Activated naive CD4-positive, alpha-beta T cell treated with anti-CD3 and anti-CD28 coated beads, Interleukin-2, amount 10 ng/mL, durations not matched to agents 7 days and 5 days (primary cell): ENCODE results near the gene DENND2A.
"Not testable (repeated sequence)": the region's sequence is repeated elsewhere in the genome, so short reads cannot be mapped to it uniquely, and the experiment has no call there.

Experiments used
- CTCF ChIA-PET: fragments of 350-600 bp; sonication (Branson Sonifier 250); formaldehyde crosslinking; loops from one replicate; lab custom pipeline; 2021; ENCODE audit warnings: antibody characterized with exemption; lab: Charles Lee
- DNase-seq: peaks from one replicate; pipeline ENCODE4 v3.0.0-alpha.2; 2020
- H3K27ac Mint-ChIP-seq: one replicate; pipeline ENCODE4 v1.8.0; 2021; ENCODE audit warnings: mild to moderate bottlenecking, moderate library complexity, mixed read lengths
- H3K27me3 Mint-ChIP-seq: one replicate; pipeline ENCODE4 v1.8.0; 2021; ENCODE audit warnings: mild to moderate bottlenecking, mixed read lengths
- H3K36me3 Mint-ChIP-seq: one replicate; pipeline ENCODE4 v1.8.0; 2021; ENCODE audit warnings: mixed read lengths
- H3K4me1 Mint-ChIP-seq: one replicate; pipeline ENCODE4 v1.8.0; 2021; ENCODE audit warnings: mixed read lengths
- H3K4me3 Mint-ChIP-seq: one replicate; pipeline ENCODE4 v1.8.0; 2021; ENCODE audit warnings: mild to moderate bottlenecking, moderate library complexity, mixed read lengths
- H3K9me3 Mint-ChIP-seq: one replicate; pipeline ENCODE4 v1.8.0; 2021; ENCODE audit warnings: mixed read lengths

The DENND2A gene

DNA sequence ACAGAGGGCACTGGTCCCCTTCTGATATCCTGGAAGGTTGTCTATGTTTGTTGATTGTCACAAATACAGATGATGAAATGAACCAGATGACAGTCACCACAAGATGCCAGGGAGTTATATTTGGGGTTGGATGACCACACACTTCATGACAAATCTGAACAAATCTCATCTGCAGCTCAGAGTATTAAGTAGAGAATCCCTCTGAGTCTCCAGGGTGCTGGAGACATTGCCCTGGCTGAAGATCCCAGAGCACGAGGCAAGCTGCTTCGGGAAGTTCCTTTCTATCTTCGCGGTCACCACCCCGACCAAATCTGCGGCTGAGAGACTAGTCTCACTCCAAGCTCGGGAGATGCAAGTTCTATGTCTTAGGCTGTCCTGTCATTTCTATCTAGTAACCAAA lies 9.0 kb downstream of the DENND2A start:
- Mint-ChIP-seq H3K9me3 (no peaks in the 10 kb centered on the region), H3K27me3 (peaks cover 36% of the 10 kb centered on the region), H3K36me3 (no peaks in the 10 kb centered on the region), H3K4me1 (no peaks in the 10 kb centered on the region), H3K27ac (no peak overlapping the region), H3K4me3 (no peak overlapping the region)
- DNase-seq, result no peak
- CTCF ChIA-PET, result no interaction called here

DNA sequence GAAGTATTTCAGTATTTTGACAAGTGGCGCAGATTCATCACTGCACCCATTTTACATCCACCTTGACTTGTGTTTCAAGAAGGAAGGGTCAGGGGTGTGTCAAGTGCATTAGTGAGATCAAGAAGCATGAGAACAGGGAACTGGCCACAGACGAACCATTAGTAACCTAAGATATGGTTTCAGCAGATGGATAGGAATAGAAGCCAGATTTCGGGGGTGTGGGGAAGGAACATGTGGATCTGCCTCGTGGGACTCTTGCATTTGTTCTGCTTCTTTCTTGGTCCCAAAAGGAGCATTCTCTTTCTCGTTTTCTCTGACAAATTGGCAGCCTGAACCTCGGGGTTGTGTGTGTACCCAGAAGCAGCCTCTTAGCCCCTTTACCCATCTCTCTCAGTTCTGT lies 9.6 kb downstream of the DENND2A start:
- CTCF ChIA-PET, result no interaction called here
- Mint-ChIP-seq H3K36me3 (no peaks in the 10 kb centered on the region), H3K27ac (no peak overlapping the region), H3K9me3 (no peaks in the 10 kb centered on the region), H3K4me1 (no peaks in the 10 kb centered on the region), H3K27me3 (peaks cover 36% of the 10 kb centered on the region), H3K4me3 (no peak overlapping the region)
- no peak for DNase-seq

DNA sequence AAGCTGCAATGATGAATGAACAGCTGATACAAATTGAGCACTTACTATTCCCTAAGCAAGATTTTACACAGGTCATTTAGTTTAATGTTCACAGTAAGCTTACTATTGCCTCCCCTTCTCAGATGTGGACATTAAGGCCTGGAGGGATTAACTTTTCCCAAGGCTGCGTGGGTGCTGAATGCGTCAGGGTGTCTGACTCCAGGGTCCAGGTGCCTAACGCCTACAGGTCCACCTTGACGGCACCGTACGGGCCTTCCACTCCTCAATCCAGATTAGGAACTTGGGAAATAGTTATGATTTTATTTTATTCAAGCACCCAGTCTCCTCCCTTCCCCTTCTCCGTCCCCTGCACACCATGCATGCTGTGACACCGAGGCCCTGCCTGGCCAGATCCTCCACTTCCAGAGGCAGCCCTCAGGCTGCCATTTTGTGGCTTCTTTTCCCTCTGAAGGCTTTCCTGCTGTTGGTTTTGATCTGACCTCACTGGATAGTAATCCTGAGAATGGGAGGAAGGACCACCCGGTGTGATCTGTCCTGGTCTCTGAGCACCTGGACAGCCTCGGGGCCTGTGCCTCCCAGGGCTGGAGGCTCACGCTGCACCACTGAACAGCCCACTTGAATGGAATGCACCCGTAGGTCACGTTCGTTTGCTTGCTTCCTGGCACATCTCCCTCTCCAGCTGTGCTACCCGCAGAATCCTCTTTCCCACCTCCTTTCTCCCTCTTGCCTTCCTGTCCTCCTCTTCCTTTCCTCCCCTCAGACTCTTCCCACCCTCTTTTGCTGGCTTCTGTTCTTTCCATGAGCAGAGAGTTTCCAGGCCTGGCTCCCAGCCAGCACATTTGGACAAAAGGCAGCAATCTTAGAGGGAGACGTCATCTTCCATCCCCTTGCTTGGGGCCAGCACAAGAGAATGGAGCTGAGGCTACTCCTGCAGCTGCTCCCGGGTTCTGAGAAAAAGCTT lies 14.4 kb downstream of the DENND2A start:
- Mint-ChIP-seq H3K4me3 (no peak overlapping the region), H3K4me1 (no peaks in the 10 kb centered on the region), H3K36me3 (no peaks in the 10 kb centered on the region), H3K9me3 (no peaks in the 10 kb centered on the region), H3K27ac (no peak overlapping the region), H3K27me3 (peaks cover 24% of the 10 kb centered on the region)
- CTCF ChIA-PET, result interaction anchor here (1.3 kb wide), 1 partner anchor 150 kb away, joined by 3 read pairs; no protein-coding TSS in a partner anchor
- no peak for DNase-seq

DNA sequence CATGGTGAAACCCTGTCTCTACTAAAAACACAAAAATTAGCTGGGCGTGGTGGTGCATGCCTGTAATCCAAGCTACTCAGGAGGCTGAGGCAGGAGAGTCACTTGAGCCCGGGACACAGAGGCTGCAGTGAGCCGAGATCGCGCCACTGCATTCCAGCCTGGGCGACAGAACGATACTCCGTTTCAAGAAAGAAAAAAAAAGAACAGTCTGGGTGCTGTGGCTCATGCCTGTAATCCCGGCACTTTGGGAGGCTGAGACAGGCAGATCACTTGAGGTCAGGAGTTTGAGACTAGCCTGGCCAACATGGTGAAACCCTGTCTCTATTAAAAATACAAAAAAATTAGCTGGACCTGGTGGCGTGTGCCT lies 15.4 kb downstream of the DENND2A start:
- H3K27ac Mint-ChIP-seq, H3K4me3 Mint-ChIP-seq, H3K9me3 Mint-ChIP-seq, H3K36me3 Mint-ChIP-seq, DNase-seq, H3K4me1 Mint-ChIP-seq: not testable (repeated sequence)
- peaks cover 20% of the 10 kb centered on the region for H3K27me3 Mint-ChIP-seq
- CTCF ChIA-PET, result interaction anchor here (1.3 kb wide), 1 partner anchor 149 kb away, joined by 3 read pairs; no protein-coding TSS in a partner anchor

DNA sequence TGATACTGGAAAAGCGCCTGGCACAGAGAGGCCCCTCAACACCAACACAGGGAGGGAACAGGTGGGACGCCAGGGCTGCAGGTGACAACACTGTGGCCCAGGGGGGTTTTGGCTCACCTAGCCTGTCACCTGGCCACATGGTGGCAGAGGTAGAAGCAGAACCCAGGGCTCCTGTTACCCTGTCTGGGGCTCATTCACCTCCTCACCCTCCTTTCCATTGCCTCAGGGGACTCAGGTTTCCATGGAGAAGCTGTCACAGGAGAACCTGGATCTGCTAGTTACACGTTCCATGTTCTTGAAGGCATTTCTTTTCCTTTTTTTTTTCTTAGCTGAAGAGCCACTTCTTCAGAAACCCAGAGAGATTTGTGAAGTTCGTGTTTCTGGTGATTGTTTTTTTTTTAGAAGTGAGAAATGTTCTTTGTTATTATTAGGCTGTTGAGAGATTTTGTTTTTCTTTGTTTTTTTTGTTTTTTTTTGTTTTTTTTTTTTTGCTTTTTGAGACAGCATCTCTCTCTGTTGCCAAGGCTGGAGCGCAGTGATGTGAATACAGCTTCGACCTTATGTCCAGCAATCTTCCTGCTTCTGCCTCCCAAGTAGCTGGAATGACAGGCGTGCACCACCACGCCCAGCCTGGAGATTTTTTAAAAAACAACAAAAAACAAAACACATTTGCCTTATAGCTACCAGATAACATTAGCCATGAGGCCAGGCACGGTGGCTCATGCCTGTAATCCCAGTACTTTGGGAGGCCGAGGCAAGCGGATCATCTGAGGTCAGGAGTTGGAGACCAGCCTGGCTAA lies 16.0 kb downstream of the DENND2A start:
- Mint-ChIP-seq H3K27ac (no peak overlapping the region), H3K36me3 (no peaks in the 10 kb centered on the region), H3K4me3 (no peak overlapping the region), H3K4me1 (no peaks in the 10 kb centered on the region), H3K27me3 (peaks cover 20% of the 10 kb centered on the region), H3K9me3 (no peaks in the 10 kb centered on the region)
- CTCF ChIA-PET, result no interaction called here
- DNase-seq, result no peak

DNA sequence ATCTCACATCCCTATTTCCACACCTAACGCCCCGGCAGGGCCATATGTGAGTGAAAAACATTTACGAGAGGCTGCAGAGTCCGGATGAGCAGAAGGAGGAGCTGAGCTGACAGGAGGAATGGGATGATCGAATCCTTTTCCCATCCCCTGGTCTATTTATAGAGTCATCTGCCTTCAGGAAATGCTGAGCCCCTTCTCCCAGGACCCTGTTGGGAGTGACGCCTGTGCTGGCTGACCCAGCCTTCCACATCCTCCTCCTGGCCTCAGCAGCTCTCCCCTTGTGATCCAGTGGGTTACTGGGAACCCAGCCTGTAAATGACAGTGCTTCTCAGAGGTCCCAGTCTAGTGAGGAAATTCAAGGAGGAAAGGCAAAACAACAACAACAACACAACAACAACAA lies 16.6 kb downstream of the DENND2A start:
- Mint-ChIP-seq H3K27me3 (peaks cover 20% of the 10 kb centered on the region), H3K4me3 (no peak overlapping the region), H3K36me3 (no peaks in the 10 kb centered on the region), H3K9me3 (no peaks in the 10 kb centered on the region), H3K4me1 (no peaks in the 10 kb centered on the region), H3K27ac (no peak overlapping the region)
- CTCF ChIA-PET, result no interaction called here
- DNase-seq, result no peak

DNA sequence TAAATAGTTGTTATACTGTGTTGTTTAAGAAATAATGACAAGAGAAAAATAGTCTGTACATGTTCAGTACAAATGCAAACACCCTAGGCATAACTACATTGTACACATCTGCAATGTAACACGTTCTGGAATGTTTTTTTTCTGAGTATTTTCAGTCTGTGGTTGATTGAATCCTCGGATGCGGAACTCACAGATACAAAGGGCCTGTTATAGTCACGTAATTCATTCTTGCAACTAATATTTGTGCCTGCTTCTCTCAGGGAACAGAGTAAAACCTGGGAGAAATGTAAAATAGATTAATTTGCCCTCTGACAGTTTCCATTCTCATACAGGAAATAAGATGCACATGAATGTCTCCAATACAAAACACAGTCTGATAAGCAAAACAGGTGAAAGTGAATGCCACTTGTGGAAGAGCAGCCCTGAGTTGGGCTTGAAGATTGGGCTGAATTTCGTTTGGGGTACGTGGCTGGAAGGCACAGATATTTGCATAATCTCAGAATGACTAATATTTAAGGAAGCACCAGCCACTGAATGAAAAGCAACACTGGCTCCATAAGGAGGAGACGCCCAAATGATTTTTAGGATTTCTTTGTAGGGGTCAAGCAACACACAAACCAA lies 19.1 kb downstream of the DENND2A start:
- H3K27ac Mint-ChIP-seq, result no peak overlapping the region
- no peaks in the 10 kb centered on the region for H3K4me1 Mint-ChIP-seq
- DNase-seq, result no peak
- H3K4me3 Mint-ChIP-seq, result no peak overlapping the region
- H3K36me3 Mint-ChIP-seq, result no peaks in the 10 kb centered on the region
- H3K27me3 Mint-ChIP-seq, result peaks cover 13% of the 10 kb centered on the region
- CTCF ChIA-PET, result no interaction called here
- H3K9me3 Mint-ChIP-seq, result no peaks in the 10 kb centered on the region

DNA sequence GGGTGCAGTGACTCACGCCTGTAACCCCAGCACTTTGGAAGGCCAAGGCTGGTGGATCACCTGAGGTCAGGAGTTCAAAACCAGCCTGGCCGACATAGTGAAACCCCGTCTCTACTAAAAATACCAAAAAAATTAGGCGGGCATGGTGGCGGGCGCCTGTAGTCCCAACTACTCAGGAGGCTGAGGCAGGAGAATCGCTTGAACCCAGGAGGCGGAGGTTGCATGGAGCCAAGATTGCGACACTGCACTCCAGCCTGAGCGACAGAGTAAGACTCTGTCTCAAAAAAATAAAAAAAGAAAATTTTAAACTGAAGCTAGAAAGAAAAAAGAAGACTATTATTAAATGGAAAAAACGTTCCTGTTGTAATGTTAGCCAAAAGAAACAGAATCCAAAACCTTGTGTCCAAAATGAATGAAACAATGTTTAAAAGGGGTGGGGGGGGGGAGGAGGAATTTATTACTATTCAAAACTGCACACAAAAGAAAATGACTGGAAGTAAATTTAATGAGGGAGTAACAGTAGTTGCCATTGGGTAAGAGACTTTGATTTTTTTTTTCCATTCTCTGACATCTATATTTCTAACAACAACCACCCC lies 20.6 kb downstream of the DENND2A start:
- H3K36me3 Mint-ChIP-seq, H3K4me3 Mint-ChIP-seq, H3K27ac Mint-ChIP-seq, H3K9me3 Mint-ChIP-seq, CTCF ChIA-PET, H3K4me1 Mint-ChIP-seq, DNase-seq, H3K27me3 Mint-ChIP-seq: not testable (repeated sequence)

DNA sequence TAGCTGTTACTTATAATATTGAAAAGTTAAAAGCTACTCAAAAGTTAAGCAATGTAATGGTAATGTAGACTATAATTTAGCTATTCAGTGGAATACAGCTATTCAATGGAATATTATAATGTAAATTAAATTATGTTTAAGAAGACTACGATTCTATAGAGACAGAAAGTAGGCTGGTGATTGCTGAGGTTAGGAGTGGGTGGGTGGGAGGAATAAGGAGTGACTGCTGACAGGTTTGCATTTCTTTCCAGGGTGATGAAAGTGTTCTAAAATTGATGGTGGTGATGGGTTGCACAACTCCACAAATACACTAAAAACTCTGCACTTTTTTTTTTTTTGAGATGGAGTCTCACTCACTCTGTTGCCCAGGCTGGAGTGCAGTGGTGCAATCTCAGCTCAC lies 21.4 kb downstream of the DENND2A start:
- Mint-ChIP-seq H3K27ac (no peak overlapping the region), H3K4me1 (no peaks in the 10 kb centered on the region), H3K4me3 (no peak overlapping the region), H3K9me3 (no peaks in the 10 kb centered on the region), H3K27me3 (no peaks in the 10 kb centered on the region), H3K36me3 (no peaks in the 10 kb centered on the region)
- no peak for DNase-seq
- CTCF ChIA-PET, result no interaction called here

DNA sequence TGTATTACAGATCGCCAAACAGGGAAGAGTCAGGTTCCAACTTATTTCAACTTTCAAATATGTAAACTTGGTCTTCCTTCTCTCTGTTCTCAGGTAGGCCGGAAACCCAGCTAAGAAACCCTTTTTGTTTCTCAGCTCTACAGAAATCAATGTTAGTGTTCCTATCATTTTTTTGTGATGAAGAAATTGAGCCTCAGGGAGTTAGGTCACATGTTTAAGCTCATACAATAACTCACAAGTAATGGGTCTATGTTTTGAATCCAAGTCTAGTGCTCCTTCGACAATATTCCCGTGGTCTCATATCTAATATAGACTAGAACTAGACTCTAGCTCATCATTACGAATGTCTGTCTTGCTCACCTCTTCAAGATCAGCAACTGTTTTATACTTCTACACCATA lies 22.3 kb downstream of the DENND2A start:
- H3K4me1 Mint-ChIP-seq, result no peaks in the 10 kb centered on the region
- no peaks in the 10 kb centered on the region for H3K9me3 Mint-ChIP-seq
- no peak overlapping the region for H3K4me3 Mint-ChIP-seq
- no peak for DNase-seq
- CTCF ChIA-PET, result no interaction called here
- no peaks in the 10 kb centered on the region for H3K36me3 Mint-ChIP-seq
- H3K27me3 Mint-ChIP-seq, result no peaks in the 10 kb centered on the region
- H3K27ac Mint-ChIP-seq, result no peak overlapping the region

DNA sequence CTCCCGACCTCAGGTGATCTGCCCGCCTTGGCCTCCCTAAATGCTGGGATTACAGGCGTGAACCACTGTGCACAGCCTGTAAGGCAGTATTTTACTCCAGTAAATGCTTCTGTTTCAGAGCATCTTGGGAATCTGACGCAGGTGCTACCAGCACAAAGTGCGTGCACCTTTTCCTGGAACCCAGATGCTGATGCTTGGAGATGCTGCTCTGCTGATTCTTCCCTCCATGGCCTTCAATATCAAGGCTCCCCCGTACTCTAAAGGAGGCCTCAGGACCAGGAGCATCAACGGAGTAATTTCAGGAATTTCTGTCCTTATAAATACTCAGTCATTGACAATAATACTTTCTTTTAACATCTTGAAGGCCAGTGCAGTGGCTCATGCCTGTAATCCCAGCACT lies 23.5 kb downstream of the DENND2A start:
- CTCF ChIA-PET, result no interaction called here
- H3K9me3 Mint-ChIP-seq, result no peaks in the 10 kb centered on the region

DNA sequence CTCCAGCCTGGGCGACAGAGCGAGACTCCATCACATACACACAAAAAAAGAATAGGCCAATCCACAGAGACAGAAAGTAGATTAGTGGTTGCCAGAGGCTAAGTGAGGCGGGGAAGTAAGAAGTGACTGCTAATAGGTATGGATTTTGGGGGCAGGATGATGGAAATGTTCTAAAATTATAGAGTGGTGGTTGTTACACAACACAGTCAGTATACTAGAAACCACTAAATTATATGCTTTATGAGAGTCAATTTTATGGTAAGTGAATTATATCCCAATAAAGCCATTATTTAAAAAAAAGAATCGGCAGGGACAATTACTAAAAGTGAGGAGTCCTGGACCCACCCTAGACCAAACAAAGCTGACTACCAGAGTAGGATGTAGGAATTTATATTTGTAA lies 24.3 kb downstream of the DENND2A start:
- H3K27me3 Mint-ChIP-seq, result no peaks in the 10 kb centered on the region
- H3K27ac Mint-ChIP-seq, result no peak overlapping the region
- CTCF ChIA-PET, result no interaction called here
- no peaks in the 10 kb centered on the region for H3K9me3 Mint-ChIP-seq
- DNase-seq, result no peak
- no peaks in the 10 kb centered on the region for H3K4me1 Mint-ChIP-seq
- no peaks in the 10 kb centered on the region for H3K36me3 Mint-ChIP-seq
- no peak overlapping the region for H3K4me3 Mint-ChIP-seq

More for the DNA sequence above, 23.5 kb downstream of the DENND2A start:
- no peaks in the 10 kb centered on the region for H3K27me3 Mint-ChIP-seq
- H3K36me3 Mint-ChIP-seq, result no peaks in the 10 kb centered on the region
- no peak overlapping the region for H3K27ac Mint-ChIP-seq
- no peaks in the 10 kb centered on the region for H3K4me1 Mint-ChIP-seq
- H3K4me3 Mint-ChIP-seq, result no peak overlapping the region
- DNase-seq, result no peak

DNA sequence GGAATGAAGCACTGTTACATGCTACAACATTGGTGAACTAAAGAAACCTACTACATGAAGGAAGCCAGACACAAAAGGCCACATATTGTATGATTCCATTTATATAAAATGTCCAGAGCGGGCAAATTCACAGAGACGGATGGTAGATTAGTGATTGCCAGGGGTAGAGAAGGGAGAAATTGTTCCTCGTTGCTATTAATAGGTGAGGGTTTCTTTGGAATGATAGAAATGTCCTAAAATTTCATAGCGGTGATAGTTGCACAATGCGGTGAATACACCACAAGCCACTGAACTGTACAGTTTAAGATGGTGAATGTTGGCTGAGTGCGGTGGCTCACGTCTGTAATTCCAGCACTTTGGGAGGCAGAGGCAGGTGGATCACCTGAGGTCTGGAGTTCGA lies 29.0 kb downstream of the DENND2A start:
- H3K9me3 Mint-ChIP-seq, result no peaks in the 10 kb centered on the region
- peaks cover 5% of the 10 kb centered on the region for H3K27me3 Mint-ChIP-seq
- no peak overlapping the region for H3K4me3 Mint-ChIP-seq
- no peak overlapping the region for H3K27ac Mint-ChIP-seq
- H3K36me3 Mint-ChIP-seq, result no peaks in the 10 kb centered on the region
- CTCF ChIA-PET, result interaction anchor here (0.6 kb wide), 1 partner anchor 939 kb away, joined by 3 read pairs; no protein-coding TSS in a partner anchor
- no peak for DNase-seq
- no peaks in the 10 kb centered on the region for H3K4me1 Mint-ChIP-seq
